ENCODE results near the gene GTPBP6.

GRCh38 chrX:262381-262909, 56.2 kb downstream of the GTPBP6 start:
- no peak for TF ChIP-seq POLR2A (IDR thresholded peaks at IDR 0.05; ENCODE audit: low read depth, low read length)
- TF ChIP-seq POLR2AphosphoS5 (IDR thresholded peaks at IDR 0.05; ENCODE audit: low read depth, low read length): no peak
- no peak for TF ChIP-seq TAF1 (IDR thresholded peaks at IDR 0.05; ENCODE audit: borderline replicate concordance, low read depth, low read length)
